ENCODE measurements around the gene CUL9.
A peak's percentile ranks its signal among the peaks of the same experiment; 100 is the strongest.

The CUL9 gene

DNA sequence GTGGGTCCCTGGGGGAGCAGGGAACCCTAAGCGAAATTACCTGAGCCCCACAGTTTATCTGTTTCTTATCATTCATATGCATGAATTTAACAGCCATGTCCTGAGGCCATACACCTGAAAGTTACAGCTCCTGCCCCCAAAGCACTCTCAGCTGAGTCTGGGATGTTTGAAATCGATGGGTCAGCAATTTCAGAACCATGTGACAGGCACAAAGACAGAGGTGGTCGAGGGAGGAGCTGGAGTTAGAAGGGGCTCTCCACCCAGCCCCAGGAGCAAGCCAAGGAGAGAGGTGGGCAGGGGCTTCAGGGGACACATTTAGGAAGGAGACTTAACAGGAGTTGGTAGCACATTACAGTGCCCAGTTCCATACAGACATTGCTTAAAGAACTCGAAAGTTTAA is 76.2 kb downstream of the CUL9 start:
- no peak for DNase-seq

DNA sequence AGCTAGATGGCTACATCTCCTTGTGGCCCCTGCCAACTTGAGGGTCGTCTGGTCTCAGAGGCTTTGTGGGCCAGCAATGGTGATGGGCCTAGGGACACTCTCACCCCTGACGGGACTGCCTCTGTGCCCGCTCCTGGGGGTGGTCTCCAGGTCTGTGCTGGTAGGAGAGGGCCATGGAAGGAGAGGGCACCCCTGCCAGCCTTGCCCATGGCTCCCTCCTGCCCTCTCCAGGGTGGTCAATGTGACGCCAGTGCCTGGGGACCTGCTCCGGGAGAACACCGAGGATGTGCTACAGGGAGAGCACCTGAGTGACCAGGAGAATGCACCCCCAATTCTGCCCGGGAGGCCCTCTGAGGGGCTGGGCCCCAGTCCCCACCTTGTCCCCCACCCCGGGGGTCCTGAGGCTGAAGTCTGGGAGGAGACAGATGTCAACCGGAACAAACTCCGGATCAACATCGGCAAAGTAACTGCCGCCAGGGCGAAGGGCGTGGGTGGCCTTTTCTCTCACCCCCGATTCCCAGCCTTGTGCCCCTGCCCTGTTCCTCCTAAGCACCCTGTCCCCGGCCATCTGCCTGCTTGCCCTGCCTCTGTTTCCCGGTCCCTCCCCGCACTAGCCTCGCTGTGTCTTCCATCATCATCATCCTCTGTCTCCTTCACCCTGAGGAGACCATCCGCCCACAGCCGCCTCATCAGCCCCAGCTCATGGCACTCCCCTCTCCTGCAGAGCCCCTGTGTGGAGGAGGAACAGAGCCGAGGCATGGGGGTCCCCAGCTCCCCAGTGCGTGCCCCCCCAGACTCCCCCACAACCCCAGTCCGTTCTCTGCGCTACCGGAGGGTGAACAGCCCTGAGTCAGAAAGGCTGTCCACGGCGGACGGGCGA is 77.1 kb downstream of the CUL9 start:
- DNase-seq = no peak

DNA sequence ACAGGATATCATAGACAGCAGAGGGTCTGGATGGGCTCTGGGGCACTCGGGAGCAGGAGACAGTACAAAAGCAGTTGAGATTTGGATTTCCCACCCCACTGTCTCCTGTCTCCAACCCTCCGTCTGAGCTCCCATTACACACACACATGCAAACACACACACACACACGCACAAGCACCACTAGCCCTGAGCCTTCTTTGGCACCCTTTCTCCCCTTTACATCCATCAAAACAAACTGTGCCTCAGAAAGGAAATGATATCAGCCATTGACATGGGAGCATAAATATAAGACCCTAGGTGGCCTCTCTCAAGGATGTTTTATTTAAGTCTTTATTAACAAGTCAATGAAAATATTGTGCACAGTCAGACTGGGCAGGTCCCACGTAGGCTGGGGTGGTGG is 78.8 kb downstream of the CUL9 start:
- no peak for DNase-seq

DNA sequence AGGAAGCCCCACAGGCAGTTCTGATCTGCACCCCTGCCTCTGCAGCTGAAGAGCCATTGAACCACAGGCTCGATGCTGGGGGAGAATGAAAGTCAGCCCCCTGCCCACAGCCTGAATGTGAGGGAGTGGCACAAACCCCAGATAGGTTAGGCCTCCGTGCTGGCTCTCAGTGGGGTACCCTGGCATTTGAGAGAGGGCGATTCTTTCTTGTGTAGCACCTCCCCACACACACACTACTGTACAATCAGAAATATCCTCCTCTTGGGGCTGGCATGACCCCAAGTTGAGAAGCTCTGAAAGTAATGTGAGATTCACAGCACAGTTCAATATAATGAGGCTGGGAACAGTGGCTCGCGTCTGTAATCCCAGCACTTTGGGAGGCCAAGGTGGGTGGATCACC is 79.2 kb downstream of the CUL9 start:
- DNase-seq = no peak

DNA sequence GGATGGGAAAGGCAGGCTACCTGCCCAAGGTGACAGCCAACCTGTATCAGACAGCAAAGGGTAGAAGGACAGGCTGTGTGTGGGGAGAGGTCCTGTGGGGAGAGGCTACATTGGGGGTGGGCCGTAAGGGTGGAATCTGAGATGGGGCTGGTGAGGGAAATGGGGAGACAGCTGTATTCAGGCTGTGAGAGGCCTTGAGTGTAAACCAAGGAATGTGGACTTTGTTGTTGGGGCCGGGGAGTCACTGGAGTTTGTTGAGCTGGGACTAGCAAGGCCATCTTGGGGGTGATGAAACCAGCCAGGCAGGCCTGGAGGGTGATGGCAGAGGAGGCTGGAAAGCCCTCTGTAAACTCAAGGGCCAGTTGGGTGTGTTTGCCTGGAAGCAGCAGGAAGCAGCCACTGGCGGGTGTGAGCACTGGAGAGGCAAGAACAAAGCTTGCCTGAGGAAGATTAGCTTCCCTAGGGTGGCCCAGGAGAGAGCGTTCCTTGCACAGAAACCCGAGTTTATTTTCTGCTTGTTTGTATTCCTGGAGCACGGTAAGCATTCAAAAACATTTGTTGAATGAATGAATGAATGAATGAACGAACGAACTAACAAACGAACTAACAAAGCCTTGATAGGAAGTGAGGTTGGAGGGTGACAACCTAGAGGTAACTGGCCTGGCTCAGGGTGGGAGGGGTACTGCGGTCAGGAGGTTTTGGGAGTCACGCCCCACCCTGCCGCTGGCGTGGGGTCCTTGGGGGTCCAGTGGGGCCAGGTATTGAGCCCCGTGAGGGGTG is 80.2 kb downstream of the CUL9 start:
- DNase-seq = no peak

- DNase-seq = no peak
Observed at GRCh38 chr6:43262780-43263313, 80.9 kb downstream of the CUL9 start.

DNA sequence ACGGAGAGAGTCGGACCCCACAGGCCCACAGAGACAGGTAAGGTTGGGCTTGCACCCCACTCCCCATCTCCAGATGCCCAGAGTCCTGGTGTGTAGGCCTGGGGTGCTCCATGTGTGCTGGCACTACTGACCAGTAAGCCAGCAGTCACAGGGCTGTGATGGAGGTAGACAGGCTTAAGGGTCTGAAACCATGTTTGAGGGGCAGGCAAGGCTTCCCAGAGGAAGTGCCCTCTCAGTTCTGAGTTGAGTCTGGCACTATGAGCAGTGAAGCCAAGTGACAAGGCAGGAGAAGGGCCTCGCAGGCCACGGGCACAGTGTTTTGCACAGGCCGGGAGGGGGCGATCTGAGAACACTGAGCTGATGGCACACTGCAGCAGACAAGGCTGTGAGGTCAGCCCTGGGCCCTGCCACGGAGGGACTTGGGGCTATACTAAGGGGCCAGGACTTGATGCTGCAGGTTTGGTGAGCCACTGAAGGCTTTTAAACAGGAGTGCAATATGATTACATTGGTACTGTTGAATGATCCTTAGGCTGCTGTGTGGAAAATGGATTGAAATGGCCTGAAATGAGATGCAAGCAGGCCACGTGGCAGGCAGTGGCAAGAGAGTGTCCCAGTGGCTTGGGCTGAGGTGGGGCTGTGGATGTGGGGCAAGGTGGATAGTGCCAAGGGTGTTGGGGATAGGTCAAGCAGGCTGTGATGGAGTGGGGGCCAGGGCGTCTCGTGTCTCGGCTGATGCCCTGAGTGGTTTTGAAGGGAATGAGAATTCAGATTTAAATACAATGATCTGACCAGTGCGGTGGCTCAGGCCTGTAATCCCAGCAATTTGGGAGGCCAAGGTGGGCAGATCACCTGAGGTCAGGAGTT is 81.5 kb downstream of the CUL9 start:
- peak; percentile 77 to 83 for DNase-seq

DNA sequence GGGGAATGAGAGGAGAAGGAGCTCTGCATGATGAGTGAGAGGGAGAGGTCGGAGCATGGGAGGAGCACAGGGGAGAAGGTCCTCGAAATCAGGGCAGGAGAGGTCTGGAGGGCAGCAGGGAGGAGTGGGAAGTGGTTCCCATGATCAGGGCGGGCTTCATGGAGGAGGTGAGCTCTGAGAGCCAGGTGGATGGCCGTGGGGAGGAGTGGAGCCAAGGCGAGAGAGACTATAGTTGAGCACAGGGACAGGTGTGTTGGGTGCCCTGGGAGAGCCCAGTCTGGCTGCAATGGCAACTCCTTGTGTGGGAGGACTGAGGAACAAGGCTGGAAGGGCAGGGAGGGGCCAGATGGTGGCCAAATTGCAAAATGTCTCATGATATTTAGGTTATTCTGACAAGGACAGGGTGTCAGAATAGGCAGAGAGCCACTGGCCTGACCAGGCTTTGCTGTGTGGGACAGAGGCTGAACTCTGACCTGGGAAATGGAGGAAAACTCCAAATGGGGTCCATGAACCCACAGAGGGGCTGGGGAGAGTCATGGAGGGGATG is 82.7 kb downstream of the CUL9 start:
- peak; percentile 70 for DNase-seq

DNA sequence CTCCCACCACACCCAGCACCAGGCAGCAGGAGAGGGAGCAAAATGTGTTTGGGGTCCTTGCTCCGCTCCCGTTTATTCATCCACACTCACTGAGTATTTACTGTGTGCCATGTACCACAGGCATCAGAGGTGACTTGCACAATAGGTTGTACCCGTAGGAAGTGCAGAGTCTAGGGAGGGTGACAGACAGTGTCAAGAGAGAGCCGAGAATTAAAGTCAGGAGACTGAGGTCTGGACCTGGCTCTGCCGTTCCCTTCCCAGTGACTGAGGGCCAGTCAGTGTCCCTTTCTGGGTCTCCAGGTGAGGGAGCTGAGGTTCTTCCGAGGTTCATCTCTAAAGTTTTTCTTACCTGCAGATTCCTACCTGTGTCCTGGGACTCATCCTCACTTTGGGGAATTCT is 83.6 kb downstream of the CUL9 start:
- no peak for DNase-seq

DNA sequence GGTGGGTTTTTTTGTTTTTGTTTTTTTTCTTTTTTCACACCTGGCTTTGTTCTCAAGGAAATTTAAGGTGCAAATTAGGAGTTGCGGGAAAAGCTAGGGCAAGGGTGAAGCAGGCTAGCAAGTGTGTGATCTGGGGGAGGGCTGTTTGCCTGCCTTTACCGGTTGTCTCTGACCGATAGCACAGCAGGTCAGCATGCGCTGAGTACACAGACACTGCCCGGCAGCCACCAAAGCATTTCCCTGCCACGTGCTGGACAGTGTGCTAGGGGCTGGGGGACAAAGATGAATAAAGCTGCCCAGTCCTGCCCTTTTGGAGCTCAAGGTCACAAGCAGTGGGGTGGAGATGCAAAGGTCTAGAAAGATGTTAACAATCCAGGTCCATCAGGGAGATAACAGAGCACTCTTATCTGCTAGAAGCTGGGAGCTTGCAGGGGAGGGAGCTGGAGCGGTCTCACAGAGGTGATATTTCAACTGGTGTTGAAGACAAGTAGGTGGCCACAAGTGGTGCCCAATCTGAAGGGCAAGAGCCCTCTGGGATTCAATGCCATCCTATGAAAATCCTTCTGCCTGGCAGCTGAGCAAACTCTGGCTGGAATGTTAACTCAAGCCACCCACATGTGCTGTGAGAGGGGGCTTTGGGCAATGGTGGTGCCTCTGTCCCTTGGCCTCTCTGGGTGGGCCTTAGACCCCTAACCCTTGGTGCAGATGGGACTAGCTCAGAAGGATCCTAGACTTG is 85.8 kb downstream of the CUL9 start:
- DNase-seq = no peak

DNA sequence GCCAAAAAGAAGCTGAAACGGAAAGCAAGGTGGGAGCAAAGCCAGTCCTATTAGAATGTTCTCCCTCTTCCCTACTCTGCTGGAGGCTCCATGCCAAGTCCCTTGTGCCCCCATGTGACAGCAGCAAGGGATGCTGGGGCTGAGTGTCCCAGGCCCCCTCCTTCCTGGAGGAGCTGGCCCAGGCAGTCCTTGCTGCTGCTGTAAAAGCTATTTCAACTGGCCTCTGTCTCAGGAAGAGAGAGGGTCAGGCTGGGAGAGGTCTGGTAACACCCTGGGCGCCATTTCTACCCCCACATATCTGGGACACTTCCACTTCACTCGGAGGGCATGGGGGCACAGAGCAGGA is 86.3 kb downstream of the CUL9 start:
- DNase-seq = peak in 1 of 2 donors; percentile 18

- DNase-seq = no peak
Observed at GRCh38 chr6:43268782-43269272, 86.8 kb downstream of the CUL9 start.

DNA sequence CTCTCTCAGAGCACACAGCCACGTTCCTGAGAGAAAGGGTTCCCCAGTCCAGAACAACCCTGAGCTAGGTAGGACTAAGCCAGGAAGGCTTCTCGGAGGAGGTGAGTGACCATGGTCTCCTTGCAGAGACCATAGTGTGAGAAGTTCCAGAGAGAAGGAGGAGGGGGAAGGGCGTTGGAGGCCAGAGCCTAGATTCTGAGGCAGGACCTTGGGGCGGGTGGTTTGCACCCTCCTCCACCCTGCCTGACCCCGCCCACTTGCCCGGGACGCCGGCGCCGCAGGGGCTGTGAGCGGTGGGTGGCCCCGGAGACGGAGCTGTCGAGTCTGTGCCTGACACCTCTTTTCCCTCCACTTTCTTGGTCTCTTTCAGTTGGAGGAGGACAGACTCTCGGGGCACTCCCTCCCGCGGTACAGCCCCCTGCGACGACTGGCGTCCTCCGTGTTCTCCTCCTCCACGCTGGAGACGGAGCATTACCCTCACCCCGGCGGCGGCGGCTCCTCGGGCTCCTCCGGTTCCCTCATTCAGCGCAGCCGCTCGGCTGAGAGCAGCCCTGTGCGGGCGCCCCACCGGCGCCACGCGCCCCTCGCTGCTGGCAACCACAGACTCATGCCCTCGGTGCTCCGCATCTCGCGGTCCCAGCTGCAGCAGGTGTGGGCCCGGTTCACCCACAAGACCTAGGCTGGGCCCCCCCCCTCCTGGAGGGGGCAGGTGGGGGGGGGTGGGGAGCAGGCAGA is 87.4 kb downstream of the CUL9 start:
- no peak for DNase-seq

DNA sequence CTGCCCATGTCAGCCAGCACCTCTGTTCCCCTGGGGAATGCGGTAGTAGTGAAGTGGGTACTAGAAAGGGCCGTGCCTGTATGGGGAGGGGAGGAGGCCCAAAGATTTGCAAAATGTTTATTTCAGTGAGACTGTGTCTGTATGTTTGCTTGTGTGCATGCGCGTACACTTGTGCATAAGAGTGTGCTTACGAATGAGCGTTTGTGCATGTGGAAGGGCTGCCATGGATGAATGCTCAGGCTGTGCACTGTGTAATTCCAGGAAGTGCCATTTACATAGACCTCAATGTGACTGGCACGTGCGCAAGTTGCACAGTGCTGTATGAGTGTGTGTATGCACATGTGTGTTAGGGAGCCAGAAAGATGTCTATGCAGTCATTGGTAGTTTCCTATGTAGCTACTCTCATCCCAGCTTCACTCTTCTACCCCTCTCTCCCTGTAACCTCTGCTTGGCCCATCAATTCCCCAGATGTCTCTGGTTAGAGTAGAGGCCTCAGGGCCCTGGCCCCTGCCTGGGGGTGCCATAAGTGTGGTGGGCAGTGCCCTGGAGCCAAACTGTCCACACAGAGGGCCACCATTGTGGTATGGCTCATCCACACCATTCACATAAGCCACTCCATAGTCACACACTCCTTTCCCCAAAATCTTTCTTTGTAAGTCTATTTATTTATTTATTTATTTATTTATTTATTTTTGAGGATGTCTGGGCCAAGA is 89.3 kb downstream of the CUL9 start:
- no peak for DNase-seq

- no peak for DNase-seq
Observed at GRCh38 chr6:43271944-43272343, 89.9 kb downstream of the CUL9 start.

DNA sequence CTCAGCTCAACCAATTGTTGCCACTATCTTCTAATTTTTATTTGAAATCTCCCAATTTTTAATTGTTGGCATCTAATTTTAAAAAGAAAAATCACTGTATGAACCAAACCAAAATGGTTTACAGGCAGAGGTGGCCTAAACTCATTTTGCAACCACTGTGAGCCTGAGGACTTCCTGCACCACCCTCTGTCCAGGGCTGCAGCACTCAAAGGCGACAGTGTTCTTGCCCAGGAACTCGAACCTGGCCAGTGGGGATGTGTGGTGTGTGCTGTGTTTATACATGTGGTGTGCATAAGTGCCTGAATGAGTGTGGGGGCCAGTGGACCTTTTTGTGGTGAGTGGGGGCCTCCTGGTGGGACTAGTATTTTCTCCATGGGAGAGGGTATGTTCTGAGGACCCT is 91.7 kb downstream of the CUL9 start:
- DNase-seq = no peak
